ENCODE measurements around the gene DVL1. TPM values are rescaled to one million over a fixed set of nuclear protein-coding genes. Genes with fewer than 3 reads are reported as not detected.
A peak's percentile ranks its signal among the peaks of the same experiment; 100 is the strongest.

Gene DVL1
- total RNA-seq (10 to 100 TPM; 41.9 to 53.3 TPM), polyA plus RNA-seq (1 to 10 TPM in 2 of 3 donors, under 1 TPM in 1; 0.99 to 2.0 (median 1.4) TPM), total RNA-seq (50.2 to 140 (median 81.6) reads per million in 6 experiments)

DNA sequence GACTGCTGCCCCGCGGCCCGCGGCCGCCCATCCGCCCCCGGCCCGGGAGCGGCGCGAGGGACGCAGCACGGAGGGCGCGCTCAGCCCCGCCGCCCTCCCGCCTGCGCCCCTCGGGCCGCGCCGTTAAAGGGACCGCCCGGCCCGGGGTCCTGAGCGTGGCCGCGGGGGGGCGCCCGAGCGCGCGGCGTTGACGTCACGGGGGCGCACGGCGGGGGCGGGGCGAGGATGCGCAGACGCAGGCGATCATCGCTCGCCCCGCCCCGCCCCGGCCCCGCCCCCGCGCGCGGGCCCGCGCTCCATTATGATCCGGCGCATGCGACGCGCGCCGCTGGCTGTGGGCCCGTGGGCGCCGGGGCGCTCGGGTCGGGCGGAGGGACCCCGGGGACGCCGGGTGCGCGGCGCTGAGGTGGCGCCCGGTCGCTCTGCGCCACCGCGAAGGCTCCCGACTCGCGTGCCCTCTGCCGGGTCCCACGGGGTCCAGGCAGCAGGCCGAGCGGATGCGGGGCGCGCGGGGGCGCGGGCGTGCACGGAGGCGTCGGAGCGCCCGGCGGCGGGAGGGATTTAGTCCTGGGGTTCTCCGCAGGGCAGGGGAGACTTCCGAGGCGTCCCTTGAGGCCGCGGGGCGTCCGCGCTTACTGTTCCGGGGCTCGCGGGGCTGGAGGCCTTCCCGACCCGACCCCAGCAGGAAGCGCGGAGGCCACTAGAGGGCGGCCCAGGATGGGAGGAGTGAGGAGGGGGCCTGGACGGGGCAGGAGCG is at the start of gene DVL1:
Gene DVL1 (minus strand): TSS at position 163 of the 757 bp plus-strand sequence. CDS start 353 bp downstream, outside the sequence.
- peak within 1 kb of the TSS in 9 of 10 donors; percentile 9 to 90 (median 71) for H3K27ac Mint-ChIP-seq
- POLR2A ChIA-PET = interaction anchor here (1.7 to 3.2 kb wide), 4 partner anchors 14 to 26 kb away, joined by 8 to 19 read pairs (median 12); partner anchors contain the start of genes AURKAIP1, CPTP and INTS11
- H3K4me3 Mint-ChIP-seq = peak within 1 kb of the TSS; percentile 55 to 88 (median 74)
- ATAC-seq (peak; percentile 82), DNase-seq (peak; percentile 42 to 92 (median 76))
- H3K9me3 Mint-ChIP-seq = no peaks in the 10 kb centered on the region
- H3K4me1 Mint-ChIP-seq = peaks cover 18 to 42% (median 35%) of the 10 kb centered on the region in 4 donors
- peaks cover 0 to 10% (median 0%) of the 10 kb centered on the region in 5 donors for H3K27me3 Mint-ChIP-seq
- H3K36me3 Mint-ChIP-seq = no peaks in the 10 kb centered on the region

DNA sequence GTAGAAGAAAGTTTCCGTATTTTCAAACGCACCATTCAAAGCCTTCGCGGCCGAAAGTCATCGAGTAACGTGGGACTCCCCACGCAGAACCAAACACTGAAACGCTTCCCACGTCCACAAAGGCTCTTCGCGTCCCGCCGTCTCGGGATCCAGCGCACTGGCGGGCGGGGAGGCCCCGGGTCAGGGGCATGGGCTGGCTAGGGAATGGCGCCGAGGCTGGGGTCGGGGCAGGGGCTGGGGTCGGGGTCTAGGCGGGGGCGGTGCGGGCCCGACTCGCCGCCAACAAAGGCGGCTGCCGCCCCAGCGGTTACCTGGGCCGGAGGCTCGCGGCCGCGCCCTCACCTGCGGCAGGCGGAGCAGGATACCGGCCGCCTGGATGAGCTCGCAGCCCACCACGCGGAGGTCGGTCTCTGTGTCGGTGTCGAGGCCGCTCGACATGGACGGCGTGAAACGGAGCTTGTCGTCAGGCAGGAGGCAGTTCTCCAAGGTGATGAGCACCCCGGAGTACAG is 49.5 kb upstream of the DVL1 start:
- peak overlapping the region; percentile 83 to 95 (median 89) for H3K4me3 Mint-ChIP-seq
- ATAC-seq = peak; percentile 7 to 9
- POLR2A ChIA-PET = interaction anchor here (1.0 to 5.9 kb wide), 16 partner anchors 9 to 381 kb away, joined by 3 to 69 read pairs (median 7); partner anchors contain the start of genes AURKAIP1, CDK11A, MIB2 and MRPL20
- H3K27ac Mint-ChIP-seq = peak overlapping the region; percentile 84 to 93 (median 90)
- H3K36me3 Mint-ChIP-seq = peaks cover 0 to 66% (median 13%) of the 10 kb centered on the region in 3 donors
- no peaks in the 10 kb centered on the region for H3K9me3 Mint-ChIP-seq
- H3K4me1 Mint-ChIP-seq = peaks cover 17 to 64% (median 47%) of the 10 kb centered on the region in 4 donors
- H3K27me3 Mint-ChIP-seq = no peaks in the 10 kb centered on the region
- no peak for DNase-seq

DNA sequence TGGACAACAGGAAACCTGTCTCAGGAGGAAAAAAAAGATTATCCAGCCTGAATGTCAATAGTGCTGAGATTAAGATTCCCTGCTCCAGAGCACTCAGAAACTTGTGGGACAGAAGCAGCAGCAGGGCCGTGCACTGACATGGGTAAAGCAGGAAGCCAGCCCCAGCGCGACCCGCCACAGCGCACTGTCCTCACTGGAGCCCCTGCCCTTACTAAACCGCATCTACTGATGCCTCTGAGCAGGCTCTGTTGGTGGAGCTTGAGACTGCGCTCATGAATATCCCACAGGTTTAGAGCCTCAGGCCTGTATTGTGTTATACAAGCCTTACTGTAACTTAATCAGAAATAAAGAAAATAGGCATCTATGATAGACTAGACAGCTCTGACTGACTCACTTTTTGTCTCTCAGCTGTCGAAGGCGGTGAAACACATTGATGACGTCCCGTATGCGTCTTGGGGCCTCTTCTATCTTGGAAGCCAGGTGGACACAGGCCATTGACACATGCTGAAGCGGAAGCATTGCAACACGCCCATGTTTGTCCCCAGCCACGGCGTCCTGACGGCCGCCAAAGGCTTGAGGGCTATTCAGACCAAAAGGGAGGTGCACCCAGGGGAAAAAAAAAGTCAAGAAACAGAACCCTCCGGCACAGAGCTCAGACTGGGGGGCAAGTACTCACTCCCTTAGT is 48.8 kb upstream of the DVL1 start:
- peak in 1 of 10 donors; percentile 45 for DNase-seq
- ATAC-seq = no peak
- Mint-ChIP-seq H3K4me1 (peaks cover 15 to 65% (median 44%) of the 10 kb centered on the region in 4 donors), H3K9me3 (no peaks in the 10 kb centered on the region), H3K27ac (peak overlapping the region; percentile 84 to 92 (median 90)), H3K4me3 (peak overlapping the region; percentile 83 to 95 (median 89)), H3K36me3 (peaks cover 0 to 67% (median 11%) of the 10 kb centered on the region in 3 donors), H3K27me3 (no peaks in the 10 kb centered on the region)
- POLR2A ChIA-PET = interaction anchor here (1.3 to 5.9 kb wide), 8 partner anchors 10 to 217 kb away, joined by 3 to 69 read pairs (median 11); partner anchors contain the start of genes AURKAIP1, MIB2 and MRPL20

DNA sequence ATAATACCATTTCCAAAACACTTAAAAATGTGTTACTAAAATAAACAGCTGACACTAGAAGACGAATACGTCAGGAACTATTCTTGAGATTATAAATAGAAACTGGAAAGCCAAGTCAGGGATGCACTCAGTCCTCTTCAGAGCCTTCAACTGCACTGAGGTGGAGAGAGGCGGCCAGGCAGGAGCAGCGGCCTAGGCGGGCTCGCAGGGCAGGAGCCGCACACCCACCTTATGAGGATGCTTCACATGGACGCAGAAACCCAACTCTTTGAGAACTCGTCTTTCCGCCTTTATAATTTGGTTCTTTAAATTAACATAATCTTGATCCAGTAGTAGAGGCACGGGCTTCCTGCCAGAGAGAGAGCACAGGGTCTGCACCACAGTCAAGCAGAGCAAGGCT is 45.9 kb upstream of the DVL1 start:
- peak in 1 of 10 donors; percentile 59 for DNase-seq
- POLR2A ChIA-PET = interaction anchor here (0.7 kb wide), 1 partner anchor 203 kb away, joined by 5 read pairs; no protein-coding TSS in a partner anchor
- Mint-ChIP-seq H3K36me3 (peaks cover 0 to 75% (median 11%) of the 10 kb centered on the region in 3 donors), H3K4me1 (peaks cover 15 to 51% (median 29%) of the 10 kb centered on the region in 4 donors), H3K27ac (peak overlapping the region in 1 of 10 donors; percentile 87), H3K9me3 (no peaks in the 10 kb centered on the region), H3K27me3 (no peaks in the 10 kb centered on the region), H3K4me3 (peak overlapping the region in 8 of 10 donors; percentile 5 to 57 (median 36))
- ATAC-seq = no peak

DNA sequence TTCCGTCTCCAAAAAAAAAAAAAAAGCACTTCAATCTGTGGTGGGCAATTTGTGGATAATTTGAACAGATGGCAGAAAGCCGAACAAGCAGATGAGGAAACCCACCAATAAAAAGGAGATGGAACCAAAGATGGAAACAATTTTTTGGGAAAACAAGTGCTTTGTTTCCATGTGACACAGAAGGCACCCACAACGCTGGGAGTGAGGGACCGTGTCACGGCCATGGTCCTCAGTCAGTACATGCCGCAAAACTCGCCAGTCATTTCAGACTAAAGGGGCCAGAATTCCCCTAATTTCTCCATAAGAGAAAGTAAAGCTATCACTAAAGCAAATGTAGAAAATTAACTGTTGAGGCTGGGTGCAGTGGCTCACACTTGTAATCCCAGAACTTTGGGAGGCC is 44.9 kb upstream of the DVL1 start:
- H3K27me3 Mint-ChIP-seq = no peaks in the 10 kb centered on the region
- peaks cover 13 to 46% (median 21%) of the 10 kb centered on the region in 4 donors for H3K4me1 Mint-ChIP-seq
- POLR2A ChIA-PET = interaction anchor here (1.8 kb wide), 1 partner anchor 19 kb away, joined by 6 read pairs; the partner anchor contains the start of gene AURKAIP1
- H3K4me3 Mint-ChIP-seq = no peak overlapping the region
- DNase-seq (peak in 1 of 10 donors; percentile 15), ATAC-seq (no peak)
- peaks cover 0 to 85% (median 16%) of the 10 kb centered on the region in 3 donors for H3K36me3 Mint-ChIP-seq
- H3K27ac Mint-ChIP-seq = no peak overlapping the region
- no peaks in the 10 kb centered on the region for H3K9me3 Mint-ChIP-seq

DNA sequence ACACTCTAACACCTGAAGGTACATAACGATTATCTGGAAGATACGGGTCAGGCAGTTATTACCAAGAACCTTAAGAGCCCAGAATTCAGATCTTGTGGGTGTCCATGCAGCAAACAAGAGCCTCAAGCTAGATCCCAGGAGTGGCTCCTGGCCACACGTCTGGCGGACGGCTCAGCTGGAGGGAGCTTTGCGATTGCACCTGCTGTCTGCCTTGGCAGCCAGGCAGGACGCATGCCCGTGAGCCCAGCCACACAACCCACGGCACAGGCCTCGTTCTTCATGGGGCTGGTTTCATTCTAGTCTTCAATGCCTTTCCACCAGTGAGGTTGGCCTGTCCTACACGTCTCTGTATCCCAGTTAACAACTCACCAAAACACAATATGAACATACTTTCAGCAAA is 44.2 kb upstream of the DVL1 start:
- Mint-ChIP-seq H3K27me3 (no peaks in the 10 kb centered on the region), H3K27ac (peak overlapping the region in 1 of 10 donors; percentile 18), H3K36me3 (peaks cover 0 to 92% (median 16%) of the 10 kb centered on the region in 3 donors), H3K4me3 (no peak overlapping the region), H3K4me1 (peaks cover 13 to 46% (median 20%) of the 10 kb centered on the region in 4 donors), H3K9me3 (no peaks in the 10 kb centered on the region)
- DNase-seq = peak in 1 of 10 donors; percentile 24
- POLR2A ChIA-PET = interaction anchor here (1.8 kb wide), 1 partner anchor 18 kb away, joined by 6 read pairs; the partner anchor contains the start of gene AURKAIP1
- no peak for ATAC-seq

DNA sequence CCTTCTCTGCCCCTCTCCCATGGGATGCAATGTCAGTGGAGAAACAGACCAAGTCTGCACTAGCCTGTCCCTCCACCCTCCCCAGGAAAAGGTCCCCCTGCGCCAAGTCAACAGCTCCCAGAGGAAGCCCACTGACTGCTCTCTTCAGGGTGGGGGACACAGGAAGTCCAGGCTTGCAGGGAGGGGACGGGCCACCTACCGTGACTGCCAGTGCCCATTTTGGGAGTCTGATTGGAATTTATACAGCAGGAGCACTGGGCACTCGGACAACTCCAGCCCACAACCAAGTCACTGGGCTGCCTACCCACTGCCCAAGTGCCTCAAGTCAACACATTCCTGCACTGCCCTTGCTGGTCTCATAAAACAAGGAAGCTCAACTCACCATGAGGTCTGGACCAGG is 43.8 kb upstream of the DVL1 start:
- H3K4me3 Mint-ChIP-seq = no peak overlapping the region
- peaks cover 0 to 94% (median 16%) of the 10 kb centered on the region in 3 donors for H3K36me3 Mint-ChIP-seq
- H3K27me3 Mint-ChIP-seq = no peaks in the 10 kb centered on the region
- H3K27ac Mint-ChIP-seq = no peak overlapping the region
- H3K9me3 Mint-ChIP-seq = no peaks in the 10 kb centered on the region
- POLR2A ChIA-PET = interaction anchor here (1.8 kb wide), 1 partner anchor 17 kb away, joined by 6 read pairs; the partner anchor contains the start of gene AURKAIP1
- peaks cover 11 to 42% (median 18%) of the 10 kb centered on the region in 4 donors for H3K4me1 Mint-ChIP-seq
- ATAC-seq (no peak), DNase-seq (peak in 1 of 10 donors; percentile 53)

DNA sequence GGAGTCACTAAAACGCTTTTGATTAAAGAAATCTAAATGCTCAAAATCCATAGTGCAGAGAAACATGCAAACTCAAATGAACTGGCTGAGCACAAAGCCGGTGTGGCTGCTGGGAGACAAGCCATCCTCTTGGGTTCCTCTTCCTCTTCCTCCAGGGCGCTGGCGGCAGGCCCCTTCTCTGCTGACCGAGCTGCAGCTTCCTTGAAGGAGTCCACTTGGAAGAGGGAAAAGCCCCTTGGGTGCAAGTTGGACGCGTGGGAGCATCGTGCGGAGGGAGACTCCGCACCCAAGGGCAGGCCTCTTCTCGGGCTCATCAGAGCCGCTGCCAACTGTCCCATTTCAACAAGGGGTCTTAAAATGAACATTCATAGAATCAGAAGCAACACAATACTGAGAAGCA is 42.0 kb upstream of the DVL1 start:
- no peak overlapping the region for H3K4me3 Mint-ChIP-seq
- H3K4me1 Mint-ChIP-seq = peaks cover 10 to 29% (median 14%) of the 10 kb centered on the region in 4 donors
- no peak overlapping the region for H3K27ac Mint-ChIP-seq
- POLR2A ChIA-PET = interaction anchor here (1.0 kb wide), 1 partner anchor 15 kb away, joined by 5 read pairs; no protein-coding TSS in a partner anchor
- H3K36me3 Mint-ChIP-seq = peaks cover 0 to 98% (median 25%) of the 10 kb centered on the region in 3 donors
- no peak for DNase-seq
- peak in 1 of 2 donors; percentile 18 for ATAC-seq
- H3K27me3 Mint-ChIP-seq = no peaks in the 10 kb centered on the region
- no peaks in the 10 kb centered on the region for H3K9me3 Mint-ChIP-seq

DNA sequence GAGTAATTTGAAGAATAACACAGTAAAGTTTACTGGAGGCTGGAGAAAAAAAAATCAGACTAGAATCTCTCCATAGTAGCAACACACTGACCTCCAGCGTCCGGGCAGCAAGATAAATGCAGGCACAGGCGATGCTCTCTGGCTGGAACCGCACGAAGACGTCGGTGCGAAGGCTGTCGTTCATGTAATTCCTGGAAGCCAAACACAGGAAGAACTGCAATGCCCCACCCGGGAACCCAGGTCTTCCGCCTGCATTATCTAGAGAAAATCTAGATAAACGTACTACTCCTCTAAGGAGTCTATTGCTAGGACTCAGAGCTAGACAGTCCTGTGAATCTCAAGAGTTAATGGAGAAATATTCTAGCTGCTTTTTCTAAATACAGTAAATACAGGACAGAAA is 41.5 kb upstream of the DVL1 start:
- Mint-ChIP-seq H3K27ac (no peak overlapping the region), H3K9me3 (no peaks in the 10 kb centered on the region), H3K36me3 (peaks cover 0 to 100% (median 25%) of the 10 kb centered on the region in 3 donors), H3K4me3 (no peak overlapping the region), H3K4me1 (peaks cover 9 to 26% (median 12%) of the 10 kb centered on the region in 4 donors), H3K27me3 (no peaks in the 10 kb centered on the region)
- POLR2A ChIA-PET = interaction anchor here (1.0 kb wide), 1 partner anchor 15 kb away, joined by 5 read pairs; no protein-coding TSS in a partner anchor
- no peak for DNase-seq
- no peak for ATAC-seq

DNA sequence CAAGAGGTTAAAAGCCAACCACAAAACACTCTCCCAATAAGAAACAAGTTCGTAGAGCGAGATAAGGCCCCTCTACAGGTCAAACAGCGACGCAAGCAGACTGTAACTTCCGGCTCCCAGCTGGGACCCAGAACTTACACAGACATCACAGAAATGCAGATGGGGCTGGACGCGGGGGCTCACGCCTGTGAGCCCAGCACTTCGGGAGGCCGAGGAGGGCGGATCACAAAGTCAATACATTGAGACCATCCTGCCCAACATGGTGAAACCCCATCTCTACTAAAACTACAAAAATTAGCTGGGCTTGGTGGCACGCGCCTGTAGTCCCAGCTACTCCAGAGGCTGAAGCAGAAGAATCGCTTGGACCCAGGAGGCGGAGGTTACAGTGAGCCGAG is 38.9 kb upstream of the DVL1 start:
- H3K36me3 Mint-ChIP-seq = peaks cover 0 to 76% (median 20%) of the 10 kb centered on the region in 3 donors

DNA sequence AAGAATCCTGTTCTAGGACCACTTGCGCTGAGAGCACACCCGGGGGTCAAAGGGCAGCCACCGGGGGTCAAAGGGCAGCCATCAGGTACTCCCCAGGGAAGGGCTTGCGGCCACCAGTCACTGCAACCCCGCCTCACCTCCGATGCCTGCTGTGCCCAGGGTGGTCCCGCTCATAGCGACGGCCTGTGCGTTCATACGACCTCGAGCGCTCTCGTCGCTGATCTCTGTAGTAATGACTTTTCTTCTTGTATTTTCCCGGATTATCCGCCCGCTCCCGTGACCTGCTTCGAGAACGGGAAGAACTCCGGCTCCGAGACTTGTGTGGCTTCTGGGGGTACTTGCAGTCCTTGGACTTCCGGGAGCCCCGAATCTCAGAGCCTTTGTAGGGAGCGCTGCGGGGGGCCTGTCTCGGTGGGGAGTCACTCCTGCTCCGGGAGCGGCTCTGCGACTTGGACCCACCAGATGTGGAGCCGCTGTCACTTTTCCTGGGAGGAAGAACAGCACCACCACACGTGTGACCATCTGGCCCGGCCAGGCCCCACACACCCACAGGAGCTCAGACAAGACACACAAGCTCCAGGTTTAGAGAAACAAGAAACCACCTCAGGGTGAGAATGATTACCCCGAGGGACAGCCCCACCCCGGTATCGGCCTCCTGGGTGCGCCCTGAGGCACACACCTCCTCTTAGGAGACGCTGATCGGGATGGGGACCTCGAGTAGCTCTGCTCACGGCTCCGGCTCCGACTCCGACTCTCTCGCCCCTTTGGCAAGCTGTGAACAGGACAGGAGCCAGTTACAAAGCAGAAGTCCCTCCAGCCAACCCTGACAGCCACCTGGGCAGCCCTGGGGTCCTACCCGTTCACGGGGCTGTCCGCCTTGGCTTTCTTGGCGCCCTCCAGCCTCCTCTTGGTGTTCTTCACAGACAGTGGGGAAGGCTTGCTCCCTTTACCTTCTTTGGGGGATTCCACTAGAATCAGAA is 38.2 kb upstream of the DVL1 start:
- DNase-seq (peak in 1 of 10 donors; percentile 57), ATAC-seq (no peak)
- Mint-ChIP-seq H3K27me3 (no peaks in the 10 kb centered on the region), H3K9me3 (no peaks in the 10 kb centered on the region), H3K4me1 (peaks cover 1 to 10% (median 6%) of the 10 kb centered on the region in 4 donors), H3K36me3 (peaks cover 0 to 70% (median 20%) of the 10 kb centered on the region in 3 donors), H3K4me3 (no peak overlapping the region), H3K27ac (no peak overlapping the region)
- POLR2A ChIA-PET = interaction anchor here (0.7 to 2.2 kb wide), 4 partner anchors 11 to 18 kb away, joined by 3 to 9 read pairs (median 4); partner anchors contain the start of genes AURKAIP1 and CCNL2

More for the DNA sequence above, 38.9 kb upstream of the DVL1 start:
- H3K27ac Mint-ChIP-seq = no peak overlapping the region
- no peaks in the 10 kb centered on the region for H3K9me3 Mint-ChIP-seq
- no peak overlapping the region for H3K4me3 Mint-ChIP-seq
- DNase-seq = no peak
- no peaks in the 10 kb centered on the region for H3K27me3 Mint-ChIP-seq
- H3K4me1 Mint-ChIP-seq = peaks cover 4 to 9% (median 5%) of the 10 kb centered on the region in 4 donors
- no peak for ATAC-seq
- POLR2A ChIA-PET = interaction anchor here (0.6 to 2.0 kb wide), 2 partner anchors 18 to 427 kb away, joined by 3 to 4 read pairs; no protein-coding TSS in a partner anchor

All from naive thymus-derived CD8-positive, alpha-beta T cell (primary cell).